Osteocyte (in vitro differentiated cells): Measurements from ENCODE around the gene HOXD13. TPM values are rescaled to one million over a fixed set of nuclear protein-coding genes. Genes with fewer than 3 reads are reported as not detected.

ENCODE experiments used
- DNase-seq: peaks from one replicate; pipeline ENCODE4 v3.0.0; 2021; ENCODE audit warnings: mixed read lengths; ENCODE audit not compliant: unreplicated experiment; ENCODE audit errors: extremely low spot score
- H3K27ac Mint-ChIP-seq: one replicate; pipeline ENCODE4 v1.8.0; 2021; ENCODE audit warnings: mild to moderate bottlenecking, mixed read lengths; ENCODE audit not compliant: unreplicated experiment
- H3K27me3 Mint-ChIP-seq: one replicate; pipeline ENCODE4 v1.8.0; 2021; ENCODE audit warnings: mixed read lengths; ENCODE audit not compliant: unreplicated experiment
- H3K36me3 Mint-ChIP-seq: one replicate; pipeline ENCODE4 v1.8.0; 2021; ENCODE audit warnings: mixed read lengths; ENCODE audit not compliant: unreplicated experiment
- H3K4me1 Mint-ChIP-seq: one replicate; pipeline ENCODE4 v1.8.0; 2021; ENCODE audit warnings: mixed read lengths; ENCODE audit not compliant: unreplicated experiment
- H3K4me3 Mint-ChIP-seq: one replicate; pipeline ENCODE4 v1.8.0; 2021; ENCODE audit warnings: mild to moderate bottlenecking, moderate library complexity, mixed read lengths; ENCODE audit not compliant: unreplicated experiment
- H3K9me3 Mint-ChIP-seq: one replicate; pipeline ENCODE4 v1.8.0; 2021; ENCODE audit warnings: mixed read lengths; ENCODE audit not compliant: unreplicated experiment
- CTCF ChIP-seq: fragments of 200-600 bp; sonication (generic); IDR thresholded peaks from 2 replicates; pipeline ENCODE4 v1.5.0; 2021; ENCODE audit warnings: antibody characterized with exemption, mild to moderate bottlenecking, moderate library complexity
- total RNA-seq: library from RNA; stranded (reverse); gene quantifications from 2 replicates; pipeline ENCODE4 v1.2.1, GENCODE V29; 2021

HOXD13 gene
- total RNA-seq, 1 donor from 2014 or later: not detected

- TF ChIP-seq CTCF: no peak
- H3K4me3 Mint-ChIP-seq: no peak overlapping the region
- H3K27me3 Mint-ChIP-seq: peaks cover 83% of the 10 kb centered on the region
Observed at GRCh38 chr2:176109192-176109901, 16.8 kb downstream of the HOXD13 start.

GRCh38 chr2:176109946-176110345 lies 17.4 kb downstream of the HOXD13 start:
- H3K27ac Mint-ChIP-seq: no peak overlapping the region
- H3K9me3 Mint-ChIP-seq: no peaks in the 10 kb centered on the region
- no peak for TF ChIP-seq CTCF
- peaks cover 21% of the 10 kb centered on the region for H3K4me1 Mint-ChIP-seq
- no peak for DNase-seq
- H3K4me3 Mint-ChIP-seq: no peak overlapping the region
- no peaks in the 10 kb centered on the region for H3K36me3 Mint-ChIP-seq
- H3K27me3 Mint-ChIP-seq: peaks cover 83% of the 10 kb centered on the region

More at GRCh38 chr2:176109192-176109901, 16.8 kb downstream of the HOXD13 start:
- no peak for DNase-seq
- Mint-ChIP-seq H3K4me1 (peaks cover 25% of the 10 kb centered on the region), H3K9me3 (no peaks in the 10 kb centered on the region), H3K27ac (no peak overlapping the region), H3K36me3 (no peaks in the 10 kb centered on the region)

- TF ChIP-seq CTCF: no peak
- Mint-ChIP-seq H3K9me3 (no peaks in the 10 kb centered on the region), H3K4me1 (peaks cover 18% of the 10 kb centered on the region), H3K27me3 (peaks cover 83% of the 10 kb centered on the region), H3K27ac (no peak overlapping the region), H3K4me3 (no peak overlapping the region), H3K36me3 (no peaks in the 10 kb centered on the region)
- DNase-seq: no peak
Observed at GRCh38 chr2:176110415-176111308, 18.1 kb downstream of the HOXD13 start.

GRCh38 chr2:176111309-176111663 lies 18.8 kb downstream of the HOXD13 start:
- H3K36me3 Mint-ChIP-seq: no peaks in the 10 kb centered on the region
- H3K27me3 Mint-ChIP-seq: peaks cover 82% of the 10 kb centered on the region
- H3K9me3 Mint-ChIP-seq: no peaks in the 10 kb centered on the region
- peak; percentile 63 for TF ChIP-seq CTCF
- DNase-seq: no peak
- peaks cover 13% of the 10 kb centered on the region for H3K4me1 Mint-ChIP-seq
- no peak overlapping the region for H3K27ac Mint-ChIP-seq
- H3K4me3 Mint-ChIP-seq: no peak overlapping the region

GRCh38 chr2:176111846-176112374 lies 19.4 kb downstream of the HOXD13 start:
- Mint-ChIP-seq H3K36me3 (no peaks in the 10 kb centered on the region), H3K4me1 (peaks cover 11% of the 10 kb centered on the region), H3K9me3 (no peaks in the 10 kb centered on the region), H3K4me3 (no peak overlapping the region), H3K27me3 (peaks cover 86% of the 10 kb centered on the region), H3K27ac (no peak overlapping the region)
- TF ChIP-seq CTCF: no peak
- DNase-seq: no peak
